ENCODE results near the gene MUC6.
"Not testable (repeated sequence)": the region's sequence is repeated elsewhere in the genome, so short reads cannot be mapped to it uniquely, and the experiment has no call there.

MUC6 gene

GRCh38 chr11:1022908-1023810, 13.4 kb downstream of the MUC6 start:
- TF ChIP-seq, protein P1, sequence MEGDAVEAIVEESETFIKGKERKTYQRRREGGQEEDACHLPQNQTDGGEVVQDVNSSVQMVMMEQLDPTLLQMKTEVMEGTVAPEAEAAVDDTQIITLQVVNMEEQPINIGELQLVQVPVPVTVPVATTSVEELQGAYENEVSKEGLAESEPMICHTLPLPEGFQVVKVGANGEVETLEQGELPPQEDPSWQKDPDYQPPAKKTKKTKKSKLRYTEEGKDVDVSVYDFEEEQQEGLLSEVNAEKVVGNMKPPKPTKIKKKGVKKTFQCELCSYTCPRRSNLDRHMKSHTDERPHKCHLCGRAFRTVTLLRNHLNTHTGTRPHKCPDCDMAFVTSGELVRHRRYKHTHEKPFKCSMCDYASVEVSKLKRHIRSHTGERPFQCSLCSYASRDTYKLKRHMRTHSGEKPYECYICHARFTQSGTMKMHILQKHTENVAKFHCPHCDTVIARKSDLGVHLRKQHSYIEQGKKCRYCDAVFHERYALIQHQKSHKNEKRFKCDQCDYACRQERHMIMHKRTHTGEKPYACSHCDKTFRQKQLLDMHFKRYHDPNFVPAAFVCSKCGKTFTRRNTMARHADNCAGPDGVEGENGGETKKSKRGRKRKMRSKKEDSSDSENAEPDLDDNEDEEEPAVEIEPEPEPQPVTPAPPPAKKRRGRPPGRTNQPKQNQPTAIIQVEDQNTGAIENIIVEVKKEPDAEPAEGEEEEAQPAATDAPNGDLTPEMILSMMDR (IDR thresholded peaks at IDR 0.05; ENCODE audit: control insufficient read depth, extremely low read depth, insufficient read depth) = no peak
- no peak for DNase-seq (ENCODE audit: low read depth)
- H3K4me3 ChIP-seq (ENCODE audit: low read depth, low read length) = no peak overlapping the region

DNA sequence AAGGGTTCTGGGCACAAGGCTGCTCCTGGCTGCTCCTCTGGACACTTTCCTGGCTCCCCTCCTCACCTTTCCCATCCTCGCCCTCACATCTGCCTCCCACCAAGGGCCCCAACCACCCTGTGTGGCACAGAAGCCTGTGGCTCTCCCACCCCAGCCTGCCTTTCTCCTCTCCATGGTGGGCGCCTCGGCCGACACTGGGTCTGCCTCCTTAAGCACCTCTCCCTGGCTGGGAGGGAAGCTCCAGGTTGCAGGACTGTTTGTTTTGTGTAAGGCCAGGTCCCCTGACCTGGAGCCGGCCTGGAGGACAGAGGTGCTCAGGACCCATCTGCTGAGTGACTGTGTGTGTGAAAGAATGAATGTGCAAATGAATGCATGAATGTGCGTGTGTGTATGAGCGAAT, 14.1 kb downstream of the MUC6 start:
- DNase-seq (ENCODE audit: low read depth) = no peak
- TF ChIP-seq, protein P1 (IDR thresholded peaks at IDR 0.05; ENCODE audit: control insufficient read depth, extremely low read depth, insufficient read depth) = no peak
- no peak overlapping the region for H3K4me3 ChIP-seq (ENCODE audit: low read depth, low read length)

DNA sequence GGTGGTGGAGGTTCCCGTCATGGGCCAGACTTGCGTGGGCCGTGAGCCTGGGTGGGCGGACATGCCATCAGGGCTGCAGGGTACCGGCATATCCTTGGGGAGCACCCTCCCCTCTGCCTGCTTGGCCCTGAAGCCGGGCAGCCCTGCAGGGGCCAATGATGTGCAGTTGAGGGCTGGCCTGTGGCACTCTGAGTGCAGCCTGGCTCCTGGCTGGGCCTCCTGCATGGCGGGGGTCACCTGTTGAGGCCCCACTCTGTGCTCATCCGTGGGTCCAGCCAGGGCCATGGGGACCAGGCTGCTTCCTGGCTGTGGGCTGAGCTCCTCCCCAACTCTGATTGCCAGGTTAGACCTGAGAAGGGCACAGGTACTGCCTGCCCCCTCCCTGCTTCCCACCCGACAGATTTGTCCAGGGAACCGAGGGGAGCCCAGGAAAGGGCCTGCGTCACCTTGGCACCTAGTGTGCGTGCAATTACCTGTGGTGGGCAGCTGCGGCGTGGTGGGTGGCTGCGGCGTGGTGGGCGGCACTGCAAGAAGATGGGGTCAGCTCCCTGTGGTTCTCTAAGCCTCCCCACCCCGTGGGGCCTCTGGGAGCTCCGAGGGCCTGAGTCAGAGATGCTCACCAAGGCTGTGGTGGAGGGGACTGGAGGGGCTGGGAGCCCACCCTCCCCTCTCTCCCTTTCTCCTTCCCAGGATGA, 16.2 kb downstream of the MUC6 start:
- no peak overlapping the region for H3K4me3 ChIP-seq (ENCODE audit: low read depth, low read length)
- TF ChIP-seq, protein P1 (IDR thresholded peaks at IDR 0.05; ENCODE audit: control insufficient read depth, extremely low read depth, insufficient read depth) = no peak
- DNase-seq (ENCODE audit: low read depth) = no peak

GRCh38 chr11:1019321-1019910, 17.1 kb downstream of the MUC6 start:
- TF ChIP-seq, protein P1 (IDR thresholded peaks at IDR 0.05; ENCODE audit: control insufficient read depth, extremely low read depth, insufficient read depth) = no peak
- no peak overlapping the region for H3K4me3 ChIP-seq (ENCODE audit: low read depth, low read length)
- DNase-seq (ENCODE audit: low read depth) = no peak

DNA sequence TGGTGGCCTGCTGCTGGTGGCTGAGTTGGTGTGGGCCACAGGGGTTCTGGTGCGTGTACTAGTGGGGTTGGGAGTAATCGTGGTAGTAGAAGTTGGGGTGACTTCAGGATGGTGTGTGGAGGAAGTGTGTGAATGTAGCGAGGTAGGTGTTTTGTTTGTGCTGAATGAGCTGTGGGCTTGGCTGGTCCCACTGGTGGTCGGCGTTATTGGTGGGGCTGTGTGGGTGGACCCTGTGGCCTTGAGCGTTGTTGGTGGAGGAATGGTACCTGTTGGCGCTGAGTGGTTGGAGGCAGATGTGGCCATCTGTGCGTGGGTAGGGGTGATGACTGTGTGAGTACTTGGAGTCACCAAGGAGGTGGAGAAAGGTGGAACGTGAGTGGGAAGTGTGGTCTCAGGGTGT, 18.4 kb downstream of the MUC6 start:
- TF ChIP-seq, protein P1 (IDR thresholded peaks at IDR 0.05; ENCODE audit: control insufficient read depth, extremely low read depth, insufficient read depth) = no peak
- no peak overlapping the region for H3K4me3 ChIP-seq (ENCODE audit: low read depth, low read length)
- no peak for DNase-seq (ENCODE audit: low read depth)

- TF ChIP-seq, protein P1 (IDR thresholded peaks at IDR 0.05; ENCODE audit: control insufficient read depth, extremely low read depth, insufficient read depth) = no peak
- H3K4me3 ChIP-seq (ENCODE audit: low read depth, low read length) = no peak overlapping the region
- no peak for DNase-seq (ENCODE audit: low read depth)
Observed at GRCh38 chr11:1017269-1018005, 19.1 kb downstream of the MUC6 start.

DNA sequence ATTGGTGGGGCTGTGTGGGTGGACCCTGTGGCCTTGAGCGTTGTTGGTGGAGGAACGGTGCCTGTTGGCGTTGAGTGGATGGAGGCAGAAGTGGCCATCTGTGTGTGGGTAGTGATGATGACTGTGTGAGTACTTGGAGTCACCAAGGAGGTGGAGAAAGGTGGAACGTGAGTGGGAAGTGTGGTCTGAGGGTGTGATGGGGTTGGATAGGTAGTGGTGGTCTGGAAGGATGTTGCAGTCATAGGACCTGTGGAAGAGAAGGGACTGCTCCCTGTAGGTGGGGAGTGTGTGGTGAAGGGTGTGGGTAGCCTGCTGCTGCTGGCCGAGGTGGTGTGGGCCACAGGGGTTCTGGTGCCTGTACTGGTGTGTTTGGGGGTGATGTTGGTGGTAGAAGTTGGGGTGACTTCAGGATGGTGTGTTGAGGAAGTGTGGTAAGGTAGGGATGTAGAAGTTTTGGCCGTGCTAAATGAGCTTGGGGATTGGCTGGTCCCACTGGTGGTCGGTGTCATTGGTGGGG, 19.9 kb downstream of the MUC6 start:
- H3K4me3 ChIP-seq (ENCODE audit: low read depth, low read length); DNase-seq (ENCODE audit: low read depth): not testable (repeated sequence)
